Fibroblast of villous mesenchyme (primary cell): ENCODE results near the gene ITGA11. TPM values are rescaled to one million over a fixed set of nuclear protein-coding genes. Genes with fewer than 3 reads are reported as not detected.

ENCODE experiments used
- DNase-seq: peaks from one replicate; pipeline ENCODE4 v3.0.0-alpha.2; 2010; ENCODE audit warnings: low read depth
- H3K4me3 ChIP-seq: 2 replicates; pipeline ENCODE4 v1.5.1; 2011; ENCODE audit warnings: low read depth, mild to moderate bottlenecking, low read length
- CTCF ChIP-seq: IDR thresholded peaks from 2 replicates; pipeline ENCODE4 v1.5.1; 2012; ENCODE audit warnings: low read depth, mild to moderate bottlenecking, low read length; ENCODE audit not compliant: insufficient read depth
- total RNA-seq: library from RNA; depleted of rRNA; stranded (reverse); fragments of >200 nt; gene quantifications from 2 replicates; pipeline ENCODE4 v1.2.3, GENCODE V29; 2012

The ITGA11 gene
- total RNA-seq, 1 donor, result 87.7 TPM

GRCh38 chr15:68276668-68277067 lies 155.3 kb downstream of the ITGA11 start:
- H3K4me3 ChIP-seq, result peak overlapping the region; percentile 92
- no peak for DNase-seq
- no peak for TF ChIP-seq CTCF

DNA sequence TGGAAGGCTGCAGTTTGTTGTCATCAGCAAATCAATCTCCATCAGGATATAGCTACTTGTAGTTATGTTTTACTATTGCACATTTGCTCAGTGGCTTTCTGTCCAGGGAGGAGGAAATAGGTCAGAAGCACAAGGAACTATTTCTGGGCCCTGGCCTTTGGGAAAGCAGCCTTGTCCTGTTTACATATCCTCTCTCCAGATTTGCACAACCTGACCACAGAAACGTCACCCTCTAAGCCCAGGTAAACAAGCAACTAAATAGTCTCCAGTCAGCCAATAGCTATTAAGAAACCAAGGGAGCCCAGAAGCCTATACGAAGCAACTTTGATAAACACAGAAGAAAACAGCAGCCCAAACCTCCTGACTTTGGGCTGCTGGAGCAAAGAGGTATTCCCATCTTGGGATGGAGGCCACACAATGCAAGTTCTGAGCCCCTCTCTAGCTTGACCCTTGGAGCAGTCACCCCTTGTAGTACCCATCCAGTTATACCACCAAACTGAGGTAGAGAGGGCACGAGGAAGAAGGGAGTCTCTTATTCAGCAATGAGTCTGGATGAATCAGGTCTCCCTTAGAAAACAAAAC lies 156.7 kb downstream of the ITGA11 start:
- peak; percentile 97 for DNase-seq
- TF ChIP-seq CTCF, result no peak
- no peak overlapping the region for H3K4me3 ChIP-seq

DNA sequence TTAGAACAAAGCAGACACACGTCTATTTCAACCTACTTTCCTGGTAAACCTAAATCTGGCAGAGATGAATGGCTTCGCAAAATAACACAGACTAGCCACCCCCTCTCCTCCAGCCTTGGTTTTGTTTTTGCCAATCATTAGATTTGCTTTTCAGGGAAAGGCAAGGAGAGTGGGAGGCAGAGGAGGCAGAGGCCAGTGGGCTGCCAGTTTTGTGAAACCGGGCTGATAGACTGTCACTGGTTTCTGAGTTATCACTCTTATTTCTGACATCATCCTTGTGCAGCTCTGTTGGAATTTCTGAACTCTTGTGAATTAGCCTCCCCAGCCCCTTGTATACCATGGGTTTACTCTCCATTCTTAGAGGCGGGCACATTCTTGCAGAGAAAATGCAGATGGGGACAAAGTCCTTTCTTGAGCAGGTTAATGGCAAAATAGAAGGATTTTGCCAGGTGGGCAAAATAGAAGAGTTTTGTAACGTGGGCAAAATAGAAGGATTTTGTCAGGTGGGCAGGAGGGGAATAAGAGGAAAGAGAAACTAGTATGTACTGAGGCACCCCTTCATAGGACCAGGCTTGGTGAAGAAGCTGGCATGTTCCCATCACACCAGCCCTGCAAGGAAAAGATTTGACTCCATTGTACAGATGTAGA lies 157.6 kb downstream of the ITGA11 start:
- H3K4me3 ChIP-seq, result no peak overlapping the region
- DNase-seq, result no peak
- TF ChIP-seq CTCF, result no peak

DNA sequence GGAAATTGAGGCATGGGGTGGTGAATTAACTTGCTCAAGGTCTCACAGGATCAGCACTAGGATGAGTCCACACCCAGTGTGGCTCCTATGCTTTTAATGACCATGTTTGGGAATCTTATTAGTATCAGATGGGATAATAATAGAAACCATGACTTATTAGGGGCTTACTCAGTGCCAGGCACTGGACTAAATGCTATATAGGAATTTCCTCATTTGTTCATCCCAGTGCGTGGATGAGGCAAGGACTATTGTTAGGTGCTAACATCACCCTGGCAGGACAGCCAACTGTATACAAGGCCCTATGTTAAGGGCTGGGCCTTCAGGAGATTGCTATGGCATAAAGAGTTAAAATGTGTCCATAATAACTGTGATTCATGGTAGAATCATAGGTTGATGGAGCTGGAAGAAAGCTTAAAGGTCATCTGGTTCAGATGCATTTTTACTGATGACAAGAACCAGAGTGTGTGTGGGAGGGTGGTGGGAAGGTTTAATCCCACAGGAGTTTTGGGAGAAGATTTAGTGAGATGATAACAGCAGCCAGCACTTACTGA lies 159.2 kb downstream of the ITGA11 start:
- no peak overlapping the region for H3K4me3 ChIP-seq
- TF ChIP-seq CTCF, result no peak
- DNase-seq, result peak; percentile 87

- TF ChIP-seq CTCF, result no peak
- H3K4me3 ChIP-seq, result no peak overlapping the region
- peak; percentile 67 for DNase-seq
Observed at GRCh38 chr15:68271854-68272471, 160.0 kb downstream of the ITGA11 start.

GRCh38 chr15:68268405-68268804 lies 163.6 kb downstream of the ITGA11 start:
- no peak for TF ChIP-seq CTCF
- H3K4me3 ChIP-seq, result no peak overlapping the region
- no peak for DNase-seq
